ENCODE results near the gene ADAM19.

ADAM19 gene

DNA sequence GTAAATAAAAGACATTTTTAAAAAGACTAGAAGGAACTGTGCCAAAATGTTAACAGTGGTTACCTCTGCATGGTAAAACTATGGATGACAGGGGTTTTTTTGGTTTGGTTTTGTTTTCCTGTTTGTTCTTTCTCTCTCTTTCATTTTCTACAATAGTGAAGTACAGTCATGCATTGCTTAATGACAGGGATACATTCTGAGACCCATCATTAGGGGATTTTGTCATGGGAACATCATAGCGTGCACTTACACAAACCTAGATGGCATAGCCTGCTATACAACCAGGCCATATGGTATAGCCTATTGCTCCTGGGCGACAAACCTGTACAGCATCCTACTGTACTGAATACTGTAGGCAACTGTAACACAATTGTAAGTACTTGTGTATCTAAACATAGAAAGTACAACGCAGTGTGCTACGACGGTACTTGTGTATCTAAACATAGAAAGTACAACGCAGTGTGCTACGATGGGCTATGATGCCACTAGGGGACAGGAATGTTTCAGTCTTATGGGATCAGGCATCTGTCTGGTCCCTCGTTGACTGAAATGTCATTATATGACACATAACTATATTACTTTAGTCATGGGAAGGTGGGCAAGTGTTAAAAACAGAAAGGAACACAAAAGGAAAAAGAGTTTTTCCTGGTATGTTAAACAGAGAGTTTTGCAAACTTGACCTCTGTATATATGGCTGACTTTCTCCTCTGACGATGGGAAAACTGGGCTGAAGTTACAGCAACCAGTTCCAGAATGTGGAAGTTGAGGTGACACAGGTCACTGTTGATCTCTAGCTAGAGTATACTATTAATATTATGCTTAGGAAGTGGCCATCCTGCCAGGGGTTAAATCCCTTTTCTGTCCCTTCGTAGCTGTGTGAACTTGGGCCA, 7.4 kb upstream of the ADAM19 start:
- Histone ChIP-seq H3K36me3 (ENCODE audit: insufficient read depth, low read length) (no peaks in the 10 kb centered on the region), H3K4me1 (ENCODE audit: insufficient read depth, low read length) (no peaks in the 10 kb centered on the region; the same call in 1 of the 2 replicates), H3K9me3 (ENCODE audit: control insufficient read depth, insufficient read depth, low read length) (no peaks in the 10 kb centered on the region), H3K9ac (ENCODE audit: low read depth, low read length) (no peak overlapping the region)

- Histone ChIP-seq H3K4me1 (ENCODE audit: insufficient read depth, low read length) (no peaks in the 10 kb centered on the region; the same call in 1 of the 2 replicates), H3K36me3 (ENCODE audit: insufficient read depth, low read length) (no peaks in the 10 kb centered on the region), H3K9me3 (ENCODE audit: control insufficient read depth, insufficient read depth, low read length) (no peaks in the 10 kb centered on the region), H3K9ac (ENCODE audit: low read depth, low read length) (no peak overlapping the region)
Observed at GRCh38 chr5:157581901-157582300, 6.3 kb upstream of the ADAM19 start.

- Histone ChIP-seq H3K9ac (ENCODE audit: low read depth, low read length) (no peak overlapping the region), H3K9me3 (ENCODE audit: control insufficient read depth, insufficient read depth, low read length) (no peaks in the 10 kb centered on the region), H3K4me1 (ENCODE audit: insufficient read depth, low read length) (no peaks in the 10 kb centered on the region; the same call in 1 of the 2 replicates), H3K36me3 (ENCODE audit: insufficient read depth, low read length) (no peaks in the 10 kb centered on the region)
Observed at GRCh38 chr5:157578079-157578780, 2.7 kb upstream of the ADAM19 start.

- Histone ChIP-seq H3K36me3 (ENCODE audit: insufficient read depth, low read length) (no peaks in the 10 kb centered on the region), H3K4me1 (ENCODE audit: insufficient read depth, low read length) (peaks cover 2% of the 10 kb centered on the region), H3K9ac (ENCODE audit: low read depth, low read length) (no peak overlapping the region), H3K9me3 (ENCODE audit: control insufficient read depth, insufficient read depth, low read length) (no peaks in the 10 kb centered on the region)
Observed at GRCh38 chr5:157576678-157577077, 1.1 kb upstream of the ADAM19 start.

DNA sequence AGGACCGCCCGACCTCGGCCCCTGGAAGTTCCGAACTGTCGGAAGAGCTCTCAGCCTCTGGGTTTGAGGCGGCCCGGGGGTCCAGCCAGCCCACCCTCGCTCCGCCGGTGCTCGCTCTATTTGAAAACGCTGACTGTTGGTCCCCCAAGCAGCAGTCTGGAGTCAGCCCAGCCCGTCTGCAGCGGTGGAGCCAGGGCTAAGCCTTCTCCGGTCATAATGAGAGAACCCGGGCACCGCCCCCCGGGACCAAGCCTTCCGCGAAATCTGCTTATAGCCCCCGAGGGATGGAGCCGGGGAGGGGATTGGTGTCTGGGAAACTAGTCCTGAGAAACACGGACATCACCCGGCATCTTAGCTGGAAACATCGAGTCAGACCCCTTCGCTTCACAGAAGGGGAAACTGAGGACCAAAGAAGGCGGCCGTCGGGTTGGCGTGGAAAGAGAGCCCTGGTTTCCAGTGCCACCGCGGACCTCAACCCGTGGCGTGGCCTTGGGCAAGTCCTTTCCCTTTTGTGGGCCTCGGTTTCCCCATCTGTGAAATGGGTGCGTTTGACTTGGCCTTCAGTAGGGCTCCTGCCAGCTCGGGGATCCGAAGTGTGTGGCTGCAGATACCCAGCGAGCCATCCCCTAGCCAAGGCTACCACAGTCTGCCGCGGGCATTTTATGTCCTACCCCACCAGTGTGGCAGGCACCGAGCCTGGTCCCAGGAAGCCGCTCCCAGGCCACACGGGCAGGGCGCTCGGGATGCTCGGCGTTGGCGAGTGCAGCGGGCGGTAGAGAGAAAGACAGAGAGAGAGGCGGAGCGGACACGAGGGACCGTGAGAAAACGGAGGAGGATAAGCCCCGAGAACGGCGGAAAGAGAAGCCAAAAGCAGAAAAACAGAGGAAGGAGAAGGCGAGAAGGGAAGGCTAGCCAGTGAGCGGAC, 857 bp downstream of the ADAM19 start:
- Histone ChIP-seq H3K36me3 (ENCODE audit: insufficient read depth, low read length) (no peaks in the 10 kb centered on the region), H3K9ac (ENCODE audit: low read depth, low read length) (peak overlapping the region; percentile 90), H3K9me3 (ENCODE audit: control insufficient read depth, insufficient read depth, low read length) (no peaks in the 10 kb centered on the region), H3K4me1 (ENCODE audit: insufficient read depth, low read length) (peaks cover 13% of the 10 kb centered on the region)

DNA sequence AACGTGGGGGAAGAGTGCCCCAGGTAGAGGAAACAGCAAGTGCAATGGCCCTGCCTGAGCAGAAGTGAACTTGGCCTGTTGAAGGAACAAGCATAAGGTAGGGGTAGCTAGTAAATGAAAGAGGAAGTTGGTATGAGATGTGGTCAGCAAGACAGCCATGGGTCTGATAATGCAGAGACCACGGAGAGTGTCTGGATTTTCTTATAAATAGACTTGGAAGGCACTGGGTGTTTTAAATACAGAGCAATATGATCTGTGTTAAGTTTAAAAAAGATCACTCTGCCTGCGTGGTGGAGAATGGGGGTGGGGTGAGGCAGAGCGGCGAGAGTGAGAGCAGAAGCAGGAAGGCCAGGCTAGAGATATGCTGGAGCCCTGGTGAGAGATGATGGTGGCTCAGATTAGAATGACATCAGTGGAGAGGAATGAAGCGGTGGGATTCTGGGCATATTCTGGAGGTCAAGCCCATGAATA, 4.2 kb downstream of the ADAM19 start:
- Histone ChIP-seq H3K36me3 (ENCODE audit: insufficient read depth, low read length) (peaks cover 5% of the 10 kb centered on the region; the same call in 1 of the 2 replicates), H3K9ac (ENCODE audit: low read depth, low read length) (peak overlapping the region; percentile 21; the same call in 1 of the 2 replicates), H3K4me1 (ENCODE audit: insufficient read depth, low read length) (peaks cover 13% of the 10 kb centered on the region), H3K9me3 (ENCODE audit: control insufficient read depth, insufficient read depth, low read length) (no peaks in the 10 kb centered on the region)

DNA sequence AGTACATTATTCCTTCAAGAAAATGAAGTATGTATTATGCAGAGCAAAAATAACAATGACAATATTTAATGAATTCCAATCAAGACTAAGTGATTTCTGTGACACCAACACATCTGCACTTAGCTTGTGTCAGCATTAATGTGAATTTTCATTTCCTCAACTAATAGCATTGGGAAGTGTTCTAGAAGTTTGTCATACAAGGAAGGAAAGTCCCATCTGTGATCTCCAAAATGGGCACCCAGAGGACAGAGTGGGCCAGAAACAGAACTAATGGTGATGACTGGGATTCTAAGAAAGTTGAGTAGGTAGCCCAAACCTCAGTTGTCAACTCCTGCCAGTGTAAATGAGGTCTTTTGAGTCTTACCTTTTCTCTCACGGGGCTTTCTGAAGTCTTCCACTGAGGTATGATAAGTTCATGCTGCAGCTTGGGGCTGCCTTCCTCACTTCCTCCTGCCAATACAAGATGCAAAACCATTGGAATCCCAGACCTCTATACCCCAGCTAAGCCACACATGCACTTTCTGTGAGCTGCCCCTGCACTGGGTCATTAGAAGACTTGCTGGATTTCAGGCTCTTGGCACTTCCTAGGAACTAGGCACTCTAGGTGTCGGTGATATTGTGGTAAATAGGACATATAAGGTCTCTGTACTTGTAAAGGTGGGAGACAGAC, 4.9 kb downstream of the ADAM19 start:
- Histone ChIP-seq H3K9me3 (ENCODE audit: control insufficient read depth, insufficient read depth, low read length) (no peaks in the 10 kb centered on the region), H3K4me1 (ENCODE audit: insufficient read depth, low read length) (peaks cover 13% of the 10 kb centered on the region), H3K9ac (ENCODE audit: low read depth, low read length) (no peak overlapping the region), H3K36me3 (ENCODE audit: insufficient read depth, low read length) (peaks cover 5% of the 10 kb centered on the region; the same call in 1 of the 2 replicates)

GRCh38 chr5:157568720-157569119, 6.9 kb downstream of the ADAM19 start:
- Histone ChIP-seq H3K9ac (ENCODE audit: low read depth, low read length) (no peak overlapping the region), H3K4me1 (ENCODE audit: insufficient read depth, low read length) (peaks cover 13% of the 10 kb centered on the region), H3K9me3 (ENCODE audit: control insufficient read depth, insufficient read depth, low read length) (no peaks in the 10 kb centered on the region), H3K36me3 (ENCODE audit: insufficient read depth, low read length) (peaks cover 5% of the 10 kb centered on the region; the same call in 1 of the 2 replicates)

DNA sequence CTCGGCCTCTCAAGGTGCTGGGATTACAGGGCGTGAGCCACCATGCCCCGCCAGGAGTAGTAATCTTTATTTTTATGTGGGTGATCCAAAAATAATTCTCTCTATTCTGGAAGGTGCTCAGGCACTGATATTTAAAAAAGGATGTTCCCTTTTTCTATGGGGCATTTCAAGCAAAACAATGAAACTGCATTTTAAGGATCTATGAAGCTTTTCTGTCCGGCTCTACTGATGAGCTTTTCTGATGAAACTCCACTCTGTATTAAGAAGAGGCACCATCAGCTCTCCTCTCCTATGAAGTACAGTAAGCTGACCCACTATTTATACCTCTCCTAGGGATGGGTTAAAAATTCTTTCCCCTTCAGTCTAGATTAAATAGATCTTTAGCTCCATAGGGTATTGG, 7.4 kb downstream of the ADAM19 start:
- peaks cover 9% of the 10 kb centered on the region; the same call in 1 of the 2 replicates for H3K36me3 ChIP-seq (ENCODE audit: insufficient read depth, low read length)

GRCh38 chr5:157566902-157567489, 8.6 kb downstream of the ADAM19 start:
- no peaks in the 10 kb centered on the region for H3K9me3 ChIP-seq (ENCODE audit: control insufficient read depth, insufficient read depth, low read length)
- H3K4me1 ChIP-seq (ENCODE audit: insufficient read depth, low read length) = peaks cover 17% of the 10 kb centered on the region
- no peak overlapping the region for H3K9ac ChIP-seq (ENCODE audit: low read depth, low read length)
- peaks cover 9% of the 10 kb centered on the region for H3K36me3 ChIP-seq (ENCODE audit: insufficient read depth, low read length)

More for the DNA sequence above, 7.4 kb downstream of the ADAM19 start:
- no peak overlapping the region for H3K9ac ChIP-seq (ENCODE audit: low read depth, low read length)
- H3K9me3 ChIP-seq (ENCODE audit: control insufficient read depth, insufficient read depth, low read length) = no peaks in the 10 kb centered on the region
- peaks cover 13% of the 10 kb centered on the region for H3K4me1 ChIP-seq (ENCODE audit: insufficient read depth, low read length)

DNA sequence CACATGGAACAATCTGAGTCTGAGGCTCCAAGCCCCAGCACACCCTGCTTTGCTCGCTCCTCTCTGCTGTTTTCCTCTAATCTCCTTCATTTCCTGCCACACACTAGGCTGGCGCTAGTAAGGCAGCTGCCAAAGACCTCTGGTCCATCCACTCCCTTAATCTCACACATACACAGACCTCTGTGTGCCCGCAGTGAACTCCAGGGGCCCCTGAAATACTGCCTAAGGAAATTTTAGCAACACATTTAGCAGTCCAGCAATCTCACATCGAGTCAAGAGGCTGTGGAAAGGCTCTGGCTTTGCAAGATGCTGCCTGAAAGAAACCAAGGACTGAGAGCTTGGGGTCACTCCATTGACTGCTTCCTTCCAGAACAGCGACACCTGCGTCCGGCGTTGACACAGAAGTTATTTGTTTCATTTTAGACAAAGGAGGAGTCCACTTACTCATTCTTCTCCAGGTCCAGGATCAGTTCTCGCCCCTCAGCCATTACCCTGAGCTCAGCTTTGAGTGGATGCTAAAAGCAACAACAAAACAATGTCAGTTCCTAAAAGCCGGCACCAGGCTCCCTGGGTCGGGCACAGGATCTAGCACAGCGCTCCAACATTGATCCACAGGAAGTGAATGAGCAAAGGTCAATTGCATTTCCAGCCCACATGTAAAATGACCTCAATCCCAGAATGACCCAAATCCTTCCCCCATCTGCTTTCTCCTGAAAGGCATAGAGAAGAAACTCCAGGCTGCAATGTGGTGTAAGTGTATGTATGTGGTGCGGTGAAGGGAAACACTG, 11.5 kb downstream of the ADAM19 start:
- no peak overlapping the region for H3K9ac ChIP-seq (ENCODE audit: low read depth, low read length)
- 0 out of 2 replicates have a peak, but pooled peaks cover 11% of the 10 kb centered on the region for H3K4me1 ChIP-seq (ENCODE audit: insufficient read depth, low read length)
- peaks cover 9% of the 10 kb centered on the region for H3K36me3 ChIP-seq (ENCODE audit: insufficient read depth, low read length)
- H3K9me3 ChIP-seq (ENCODE audit: control insufficient read depth, insufficient read depth, low read length) = no peaks in the 10 kb centered on the region

GRCh38 chr5:157563373-157563928, 12.1 kb downstream of the ADAM19 start:
- Histone ChIP-seq H3K36me3 (ENCODE audit: insufficient read depth, low read length) (peaks cover 9% of the 10 kb centered on the region), H3K9me3 (ENCODE audit: control insufficient read depth, insufficient read depth, low read length) (no peaks in the 10 kb centered on the region), H3K9ac (ENCODE audit: low read depth, low read length) (no peak overlapping the region), H3K4me1 (ENCODE audit: insufficient read depth, low read length) (0 out of 2 replicates have a peak, but pooled peaks cover 17% of the 10 kb centered on the region)

Data from ES-I3 (cell line).